Activated CD4-positive, alpha-beta memory T cell treated with anti-CD3 and anti-CD28 coated beads for 36 hours (primary cell): ENCODE results near the gene TMEM18. TPM values are rescaled to one million over a fixed set of nuclear protein-coding genes. Genes with fewer than 3 reads are reported as not detected.

Experiments
- CTCF ChIA-PET: fragments of 350-600 bp; sonication (Branson Sonifier 250); formaldehyde crosslinking; loops from one replicate; lab custom pipeline; 2021; ENCODE audit warnings: antibody characterized with exemption, inconsistent platforms; lab: Charles Lee
- POLR2A ChIA-PET: fragments of 350-600 bp; sonication (Branson Sonifier 250); formaldehyde crosslinking; loops from one replicate; lab custom pipeline; 2021; ENCODE audit warnings: antibody characterized with exemption; lab: Charles Lee
- DNase-seq: peaks from one replicate; pipeline ENCODE4 v3.0.0-alpha.2; 2020
- H3K27ac Mint-ChIP-seq: one replicate; pipeline ENCODE4 v1.8.0; 2021; ENCODE audit warnings: mixed read lengths
- H3K27me3 Mint-ChIP-seq: one replicate; pipeline ENCODE4 v1.8.0; 2021; ENCODE audit warnings: mixed read lengths
- H3K36me3 Mint-ChIP-seq: one replicate; pipeline ENCODE4 v1.8.0; 2021; ENCODE audit warnings: mixed read lengths
- H3K4me1 Mint-ChIP-seq: one replicate; pipeline ENCODE4 v1.8.0; 2021; ENCODE audit warnings: low read depth, mixed read lengths
- H3K4me3 Mint-ChIP-seq: one replicate; pipeline ENCODE4 v1.8.0; 2021; ENCODE audit warnings: mild to moderate bottlenecking, mixed read lengths
- H3K9me3 Mint-ChIP-seq: one replicate; pipeline ENCODE4 v1.8.0; 2021; ENCODE audit warnings: mixed read lengths
- intact Hi-C: fragments of 100-400 bp; cut with micrococcal nuclease; formaldehyde crosslinking; loops from one replicate; pipeline ENCODE4 v1.15.1; 2023
- total RNA-seq, 2 experiments: library from RNA; stranded (reverse); gene quantifications; one replicate each; pipeline ENCODE4 v1.2.3, GENCODE V29; 2021

Gene TMEM18
- total RNA-seq, 2 experiments from 2014 or later, result 20.8 to 21.8 TPM

DNA sequence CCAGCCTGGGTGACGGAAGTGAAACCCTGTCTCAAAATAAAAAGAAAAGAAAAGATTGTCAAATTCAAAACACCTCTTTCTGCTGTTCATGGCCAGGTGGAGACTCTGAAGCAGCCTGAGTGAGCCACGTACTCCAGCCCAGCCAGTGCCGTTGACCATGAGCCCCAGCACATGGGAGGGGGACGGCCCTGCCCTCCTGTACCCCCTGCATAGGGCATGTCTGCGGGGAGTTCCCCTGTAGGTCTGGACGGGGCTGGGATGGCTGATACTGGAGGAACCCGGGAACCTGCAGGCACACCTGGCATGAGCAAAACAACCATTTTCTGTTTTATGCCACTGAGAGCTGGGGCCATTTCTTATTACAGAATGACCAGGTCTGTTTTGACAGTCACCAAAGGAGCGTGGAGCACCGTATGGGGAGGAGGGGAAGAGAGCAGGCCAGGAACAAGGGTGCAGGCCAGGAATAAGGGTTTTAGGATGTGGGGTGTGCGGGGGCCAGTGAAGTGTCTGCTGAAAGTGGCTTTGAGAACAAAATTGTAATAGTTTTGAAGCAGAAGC lies 30.1 kb downstream of the TMEM18 start:
- DNase-seq, result peak; percentile 5
- CTCF ChIA-PET, result no interaction called here

DNA sequence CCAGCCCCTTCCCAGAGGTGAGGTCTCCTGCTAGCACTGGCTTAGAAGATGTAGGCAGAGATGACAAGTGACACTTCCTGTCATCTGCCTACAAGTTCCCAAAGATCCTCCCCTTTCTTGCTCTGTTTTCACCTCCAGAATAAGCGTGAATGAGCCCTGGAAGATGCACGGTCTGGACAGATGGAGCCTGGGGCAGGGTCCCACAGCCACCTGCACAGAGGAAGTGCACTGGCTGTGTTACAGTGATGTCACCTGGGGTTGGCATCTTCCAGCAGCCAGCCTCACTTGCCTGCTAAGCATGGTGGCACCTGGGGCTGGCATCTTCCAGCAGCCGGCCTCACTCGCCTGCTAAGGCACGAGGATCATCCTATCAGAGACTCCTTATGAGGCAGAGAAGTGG lies 32.3 kb downstream of the TMEM18 start:
- intact Hi-C loops, result no loop called here
- ChIA-PET POLR2A (no interaction called here), CTCF (no interaction called here)
- Mint-ChIP-seq H3K4me1 (no peaks in the 10 kb centered on the region), H3K4me3 (no peak overlapping the region), H3K9me3 (no peaks in the 10 kb centered on the region), H3K27ac (no peak overlapping the region), H3K27me3 (peaks cover 8% of the 10 kb centered on the region), H3K36me3 (no peaks in the 10 kb centered on the region)
- peak; percentile 1 for DNase-seq

More for the DNA sequence above, 30.1 kb downstream of the TMEM18 start:
- peaks cover 8% of the 10 kb centered on the region for H3K27me3 Mint-ChIP-seq
- intact Hi-C loops, result no loop called here
- H3K4me1 Mint-ChIP-seq, result no peaks in the 10 kb centered on the region
- POLR2A ChIA-PET, result no interaction called here
- no peaks in the 10 kb centered on the region for H3K36me3 Mint-ChIP-seq
- H3K27ac Mint-ChIP-seq, result no peak overlapping the region
- H3K9me3 Mint-ChIP-seq, result no peaks in the 10 kb centered on the region
- no peak overlapping the region for H3K4me3 Mint-ChIP-seq

DNA sequence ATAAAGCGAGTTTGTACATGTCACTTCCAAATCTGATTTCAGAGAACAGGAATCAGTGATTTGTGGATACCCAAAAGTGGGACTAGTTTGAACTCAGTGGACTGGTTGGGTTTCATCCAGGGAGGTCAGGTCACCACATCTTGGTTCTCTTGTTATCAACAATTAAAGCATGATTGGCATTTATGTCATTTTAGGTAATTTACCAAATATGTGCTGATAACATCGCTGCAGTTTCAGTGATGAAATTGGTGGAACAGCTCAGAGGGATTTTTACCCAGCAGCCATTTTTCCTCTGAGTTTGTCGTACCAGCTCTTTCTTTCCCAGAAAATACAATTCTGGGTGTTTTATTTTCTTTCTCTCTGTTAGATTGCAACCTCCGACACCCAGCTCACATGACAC lies 33.4 kb downstream of the TMEM18 start:
- H3K4me3 Mint-ChIP-seq, result no peak overlapping the region
- H3K27ac Mint-ChIP-seq, result no peak overlapping the region
- no peak for DNase-seq
- ChIA-PET CTCF (no interaction called here), POLR2A (no interaction called here)
- H3K4me1 Mint-ChIP-seq, result no peaks in the 10 kb centered on the region
- intact Hi-C loops, result no loop called here
- H3K27me3 Mint-ChIP-seq, result peaks cover 8% of the 10 kb centered on the region
- no peaks in the 10 kb centered on the region for H3K36me3 Mint-ChIP-seq
- no peaks in the 10 kb centered on the region for H3K9me3 Mint-ChIP-seq

DNA sequence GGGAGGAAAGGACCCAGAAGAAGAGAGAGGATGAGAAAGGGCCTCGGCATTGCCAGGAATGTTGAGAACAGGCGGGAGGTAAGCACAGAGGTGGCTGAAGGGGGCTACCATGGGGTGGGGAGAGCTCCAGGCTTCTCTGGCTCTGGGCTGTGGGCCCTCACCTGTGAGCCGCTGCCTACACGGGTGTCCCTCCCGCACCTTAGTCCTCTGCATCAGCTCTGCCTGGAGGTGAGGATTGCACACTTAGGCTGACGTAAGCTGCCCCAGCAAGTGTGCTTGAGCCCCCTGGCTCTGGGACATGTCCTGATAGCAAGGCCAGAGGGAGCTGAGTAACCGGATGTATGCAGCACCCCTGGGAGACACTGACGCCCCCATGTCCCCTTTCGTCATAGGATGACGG lies 33.9 kb downstream of the TMEM18 start:
- intact Hi-C loops, result no loop called here
- Mint-ChIP-seq H3K27me3 (peaks cover 8% of the 10 kb centered on the region), H3K9me3 (no peaks in the 10 kb centered on the region), H3K4me1 (no peaks in the 10 kb centered on the region), H3K36me3 (no peaks in the 10 kb centered on the region), H3K4me3 (no peak overlapping the region), H3K27ac (no peak overlapping the region)
- ChIA-PET POLR2A (no interaction called here), CTCF (no interaction called here)
- DNase-seq, result no peak

DNA sequence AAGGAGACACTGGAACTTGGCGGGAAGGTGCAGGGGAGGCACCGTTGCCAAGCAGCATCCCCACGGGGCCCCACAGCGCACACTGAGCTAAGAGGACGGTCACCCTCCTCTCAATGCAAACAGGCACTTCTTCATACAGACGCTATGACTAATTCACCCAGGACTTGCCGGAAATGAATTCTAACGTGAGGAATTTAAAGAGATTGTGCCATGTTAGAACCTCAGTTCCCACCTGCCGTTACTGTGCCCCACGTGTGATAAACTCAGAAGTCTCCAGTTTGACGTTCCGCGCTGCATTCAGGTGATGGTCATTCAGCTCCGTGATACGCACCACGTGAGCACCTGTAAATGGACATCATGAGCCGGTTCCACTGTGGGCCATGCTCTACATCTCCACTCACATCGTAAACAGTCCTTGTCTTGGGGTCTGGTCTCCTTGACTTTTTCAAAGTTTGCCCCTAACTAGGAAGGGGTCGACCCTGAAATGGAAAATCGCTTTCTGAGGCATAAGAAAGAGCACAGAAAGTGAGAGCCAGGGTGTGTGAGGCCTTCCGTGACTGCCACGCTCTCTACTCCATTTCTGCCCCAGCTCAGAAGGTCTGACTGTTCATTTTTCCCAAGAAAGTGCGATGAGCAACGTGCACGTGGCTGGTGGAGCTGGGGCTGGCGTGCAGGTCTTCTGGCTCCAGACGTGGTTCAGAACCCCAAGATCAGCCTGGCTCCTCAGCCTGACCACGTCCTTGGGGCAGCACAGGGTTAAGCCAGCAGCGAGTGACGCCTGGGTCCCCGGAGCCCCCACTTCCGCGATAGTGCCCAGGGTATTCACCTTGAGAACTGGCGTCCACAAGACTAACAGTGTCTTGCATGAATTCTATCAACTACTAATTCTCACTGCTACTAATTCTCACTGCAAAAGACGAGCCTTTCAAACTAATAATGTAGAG lies 35.1 kb downstream of the TMEM18 start:
- Mint-ChIP-seq H3K9me3 (no peaks in the 10 kb centered on the region), H3K4me3 (no peak overlapping the region), H3K36me3 (no peaks in the 10 kb centered on the region), H3K27ac (no peak overlapping the region), H3K27me3 (peaks cover 8% of the 10 kb centered on the region), H3K4me1 (peaks cover 1% of the 10 kb centered on the region)
- ChIA-PET POLR2A (no interaction called here), CTCF (no interaction called here)
- intact Hi-C loops, result no loop called here
- DNase-seq, result no peak

DNA sequence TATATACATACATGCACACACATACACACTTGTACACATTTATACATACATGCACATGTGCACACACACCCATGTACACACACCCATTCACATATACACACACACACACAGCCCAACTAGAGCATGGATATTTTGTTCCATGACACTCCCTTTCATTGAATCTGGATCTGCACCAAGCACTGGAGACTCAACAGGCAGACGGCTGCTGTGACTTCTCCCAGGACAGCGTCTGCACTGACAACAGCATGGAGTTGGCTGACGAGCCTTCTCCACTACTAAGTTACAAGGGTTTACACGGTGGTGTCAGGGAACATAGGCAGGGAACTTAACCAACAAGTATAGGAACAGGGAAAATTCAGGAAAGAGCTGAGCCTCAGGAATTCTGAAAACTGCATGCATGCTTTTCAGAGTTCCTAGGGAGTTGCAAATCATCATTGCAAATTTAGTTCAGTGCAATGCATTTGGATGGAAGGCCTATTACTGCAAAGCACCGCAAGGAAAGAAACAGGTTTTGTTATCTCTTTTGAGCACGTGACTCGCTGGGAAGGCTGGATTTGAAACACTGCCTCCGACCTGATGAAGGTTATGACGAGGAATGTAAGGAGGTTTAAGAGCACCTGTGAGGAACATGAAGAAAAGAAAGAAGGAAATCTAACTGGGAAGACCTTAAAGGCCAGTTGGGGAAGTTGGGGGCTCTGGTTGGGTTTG lies 35.9 kb downstream of the TMEM18 start:
- no peaks in the 10 kb centered on the region for H3K36me3 Mint-ChIP-seq
- peaks cover 4% of the 10 kb centered on the region for H3K27me3 Mint-ChIP-seq
- H3K4me1 Mint-ChIP-seq, result peaks cover 4% of the 10 kb centered on the region
- intact Hi-C loops, result no loop called here
- ChIA-PET POLR2A (no interaction called here), CTCF (no interaction called here)
- DNase-seq, result no peak
- H3K9me3 Mint-ChIP-seq, result no peaks in the 10 kb centered on the region
- no peak overlapping the region for H3K27ac Mint-ChIP-seq
- no peak overlapping the region for H3K4me3 Mint-ChIP-seq

DNA sequence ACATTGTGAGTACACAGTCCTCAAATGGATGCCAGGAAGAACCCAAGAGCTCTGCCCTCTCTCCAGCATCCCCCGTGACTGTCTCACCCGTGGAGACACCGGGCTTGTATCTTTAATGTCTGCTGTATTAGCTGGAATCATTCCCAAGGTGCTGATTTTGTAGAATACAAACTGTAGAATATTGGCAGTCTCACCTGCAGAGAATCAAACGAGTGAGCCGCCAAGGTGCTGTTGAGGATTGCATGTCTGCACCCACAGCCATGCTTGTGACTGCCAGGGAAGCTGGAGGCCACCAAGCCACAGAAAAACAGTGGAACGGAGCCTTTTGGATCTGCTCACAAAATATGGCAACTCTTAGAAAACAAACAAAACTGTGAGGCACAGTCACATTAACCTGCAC lies 37.5 kb downstream of the TMEM18 start:
- Mint-ChIP-seq H3K9me3 (no peaks in the 10 kb centered on the region), H3K4me1 (peaks cover 4% of the 10 kb centered on the region), H3K27ac (no peak overlapping the region), H3K27me3 (peaks cover 7% of the 10 kb centered on the region), H3K36me3 (no peaks in the 10 kb centered on the region), H3K4me3 (no peak overlapping the region)
- DNase-seq, result no peak
- intact Hi-C loops, result no loop called here
- ChIA-PET CTCF (interaction anchor here (3.0 kb wide), 1 partner anchor 393 kb away, joined by 8 read pairs; no protein-coding TSS in a partner anchor), POLR2A (no interaction called here)

DNA sequence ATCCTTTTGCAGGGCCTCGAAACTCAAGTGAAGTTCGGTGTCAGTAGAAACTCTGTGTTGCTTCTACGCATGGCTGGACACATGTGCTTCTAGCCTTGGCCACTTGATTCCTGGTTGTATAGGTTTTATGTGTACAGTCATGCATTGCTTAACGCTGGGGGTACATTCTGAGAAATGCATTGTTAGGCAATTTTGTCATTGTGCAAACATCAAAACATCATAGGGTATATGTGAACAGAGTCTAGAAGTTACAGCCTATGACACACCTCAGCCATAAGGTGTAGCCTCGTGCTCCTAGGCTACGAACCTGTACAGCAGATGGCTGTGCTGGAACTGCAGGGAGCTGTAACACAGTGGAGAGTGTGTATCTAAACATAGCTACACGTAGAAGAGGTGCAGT lies 39.4 kb downstream of the TMEM18 start:
- CTCF ChIA-PET, result interaction anchor here (0.7 to 3.6 kb wide), 6 partner anchors 29 to 619 kb away, joined by 3 to 16 read pairs (median 6); no protein-coding TSS in a partner anchor
- Mint-ChIP-seq H3K27me3 (peaks cover 3% of the 10 kb centered on the region), H3K9me3 (no peaks in the 10 kb centered on the region), H3K4me1 (peaks cover 4% of the 10 kb centered on the region), H3K36me3 (no peaks in the 10 kb centered on the region), H3K4me3 (no peak overlapping the region), H3K27ac (no peak overlapping the region)
- no peak for DNase-seq
- intact Hi-C loops, result loop anchor here (1.0 kb wide), 1 partner anchor 109 kb away; no protein-coding TSS in a partner anchor
- POLR2A ChIA-PET, result no interaction called here

DNA sequence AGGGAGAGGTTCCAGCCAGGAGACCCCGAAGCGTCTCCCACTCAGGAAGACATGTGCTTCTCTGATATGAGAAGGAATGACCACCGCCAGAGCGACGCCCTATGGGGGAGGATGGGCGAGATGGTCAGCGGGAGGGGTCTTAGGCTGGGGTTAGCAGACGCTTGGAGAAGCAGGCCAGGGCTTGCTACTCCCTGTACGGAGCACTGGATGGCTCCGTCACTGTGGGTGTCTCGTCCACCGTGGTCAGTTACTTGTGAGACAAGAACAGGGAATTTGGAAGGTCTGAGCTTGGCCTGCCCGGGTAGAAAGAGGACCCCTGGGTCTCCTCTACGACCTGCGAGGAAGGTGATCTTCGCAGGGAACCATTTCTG lies 39.8 kb downstream of the TMEM18 start:
- Mint-ChIP-seq H3K4me3 (no peak overlapping the region), H3K27me3 (peaks cover 3% of the 10 kb centered on the region), H3K27ac (no peak overlapping the region), H3K36me3 (no peaks in the 10 kb centered on the region), H3K4me1 (peaks cover 4% of the 10 kb centered on the region), H3K9me3 (no peaks in the 10 kb centered on the region)
- no peak for DNase-seq
- intact Hi-C loops, result no loop called here
- ChIA-PET CTCF (interaction anchor here (0.7 to 3.6 kb wide), 12 partner anchors 30 to 618 kb away, joined by 3 to 16 read pairs (median 6); no protein-coding TSS in a partner anchor), POLR2A (no interaction called here)

DNA sequence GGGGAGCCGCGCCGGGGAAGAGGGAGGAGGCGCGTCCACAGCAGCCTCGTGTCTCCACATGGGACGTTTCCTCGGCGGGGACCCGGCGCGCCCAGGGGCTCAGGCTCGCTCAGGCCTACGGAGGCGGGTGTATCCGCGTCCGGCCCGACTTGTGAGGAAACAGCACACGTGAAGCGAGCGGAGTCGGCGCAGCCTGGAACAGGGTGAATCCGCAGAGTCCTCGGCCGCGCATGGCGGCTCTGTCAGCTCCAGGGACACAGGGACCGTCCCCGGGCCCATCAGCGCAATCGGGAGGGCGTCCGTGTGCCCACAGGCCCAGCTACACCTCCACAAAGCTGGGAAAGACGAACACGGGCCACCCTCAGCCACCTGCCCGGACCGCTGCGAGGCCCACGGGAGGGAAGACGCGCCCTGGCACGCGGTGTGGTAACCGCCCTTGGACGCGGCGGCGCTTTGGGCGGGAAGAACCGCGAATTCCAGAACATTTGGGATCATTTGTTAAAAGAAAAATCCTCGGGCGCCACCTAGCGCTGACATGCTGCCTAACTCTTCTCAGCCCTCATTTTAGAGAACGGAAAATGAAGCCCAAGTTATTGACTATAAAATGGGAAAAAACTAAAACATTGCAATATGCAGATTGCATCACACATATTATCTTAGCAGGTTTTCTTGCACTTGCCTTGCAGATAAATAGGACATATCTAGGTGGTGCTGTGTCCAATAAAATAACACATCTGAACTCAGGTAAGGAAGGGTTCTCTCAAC lies 40.4 kb downstream of the TMEM18 start:
- CTCF ChIA-PET, result interaction anchor here (0.6 to 3.6 kb wide), 19 partner anchors 11 to 617 kb away, joined by 3 to 16 read pairs (median 4); no protein-coding TSS in a partner anchor
- H3K36me3 Mint-ChIP-seq, result no peaks in the 10 kb centered on the region
- no peak overlapping the region for H3K27ac Mint-ChIP-seq
- peaks cover 3% of the 10 kb centered on the region for H3K27me3 Mint-ChIP-seq
- peak; percentile 62 for DNase-seq
- intact Hi-C loops, result loop anchor here (1.0 kb wide), 1 partner anchor 391 kb away; no protein-coding TSS in a partner anchor
- POLR2A ChIA-PET, result no interaction called here
- peak overlapping the region; percentile 59 for H3K4me3 Mint-ChIP-seq
- H3K9me3 Mint-ChIP-seq, result peaks cover under 1% of the 10 kb centered on the region
- peaks cover 4% of the 10 kb centered on the region for H3K4me1 Mint-ChIP-seq
